Fibroblast of lung (primary cell): Measurements from ENCODE around the gene TFAM. TPM values are rescaled to one million over a fixed set of nuclear protein-coding genes. Genes with fewer than 3 reads are reported as not detected.
A peak's percentile ranks its signal among the peaks of the same experiment; 100 is the strongest.

ENCODE experiments used
- DNase-seq, 2 donors: peaks; one replicate each; pipeline versions ENCODE4 v3.0.0 to v3.0.0-alpha.2; 2010; ENCODE audit warnings: low read depth in 2 of 2
- H2AFZ ChIP-seq: 2 replicates; pipeline ENCODE4 v1.5.1; 2012; ENCODE audit warnings: low read length, control low read depth, inconsistent platforms
- H3K27ac ChIP-seq: 2 replicates; pipeline ENCODE4 v1.5.1; 2011; ENCODE audit warnings: low read length, control low read depth; ENCODE audit not compliant: insufficient read depth
- H3K27me3 ChIP-seq: 2 replicates; pipeline ENCODE4 v1.5.1; 2011; ENCODE audit warnings: mild to moderate bottlenecking, low read length; ENCODE audit not compliant: control insufficient read depth, insufficient read depth
- H3K36me3 ChIP-seq: 2 replicates; pipeline ENCODE4 v1.5.1; 2011; ENCODE audit warnings: low read length; ENCODE audit not compliant: control insufficient read depth, insufficient read depth
- H3K4me1 ChIP-seq: 2 replicates; pipeline ENCODE4 v1.5.1; 2011; ENCODE audit warnings: low read length; ENCODE audit not compliant: control insufficient read depth, insufficient read depth; ENCODE audit errors: extremely low read depth
- H3K4me2 ChIP-seq: 2 replicates; pipeline ENCODE4 v1.5.1; 2011; ENCODE audit warnings: low read length, control low read depth; ENCODE audit not compliant: insufficient read depth; ENCODE audit errors: extremely low read depth
- H3K4me3 ChIP-seq, 4 experiments: fragments of 200-600 bp in 1 of 4; sonication (generic) in 1 of 4; replicated peaks in 1 of 4; 2 replicates each; pipeline ENCODE4 v1.5.1; 2011 to 2016; ENCODE audit warnings: low read length in 4 of 4, low read depth in 3 of 4, mild to moderate bottlenecking in 3 of 4, control low read depth in 2 of 4, inconsistent platforms in 1 of 4, mixed read lengths in 1 of 4; ENCODE audit not compliant: insufficient read depth in 1 of 4; ENCODE audit errors: control extremely low read depth in 1 of 4
- H3K79me2 ChIP-seq: 2 replicates; pipeline ENCODE4 v1.5.1; 2012; ENCODE audit warnings: mild to moderate bottlenecking, low read length, inconsistent platforms; ENCODE audit not compliant: control insufficient read depth, insufficient read depth
- H3K9ac ChIP-seq: 2 replicates; pipeline ENCODE4 v1.5.1; 2011; ENCODE audit warnings: mild to moderate bottlenecking, low read length, control low read depth; ENCODE audit not compliant: insufficient read depth
- H3K9me3 ChIP-seq: 2 replicates; pipeline ENCODE4 v1.5.1; 2012; ENCODE audit warnings: low read depth, low read length; ENCODE audit not compliant: control insufficient read depth, insufficient read depth
- H4K20me1 ChIP-seq: 2 replicates; pipeline ENCODE4 v1.5.1; 2011; ENCODE audit warnings: low read length; ENCODE audit not compliant: control insufficient read depth, insufficient read depth; ENCODE audit errors: extremely low read depth
- EZH2 ChIP-seq: IDR thresholded peaks from 2 replicates; pipeline ENCODE4 v1.5.1; 2012; ENCODE audit warnings: low read length, control low read depth, mild to moderate bottlenecking; ENCODE audit errors: missing control alignments
- polyA plus RNA-seq, 2 donors: library from polyadenylated mRNA; depleted of rRNA in 1 of 2; stranded (reverse) in 1 of 2; unstranded in 1 of 2; fragments of >200 nt; gene quantifications; 2 replicates each; pipeline ENCODE4 v1.2.1, GENCODE V29; 2011 to 2012; ENCODE audit warnings: missing spikeins in 1 of 2
- total RNA-seq: library from RNA; depleted of rRNA; stranded (reverse); fragments of >200 nt; gene quantifications from 2 replicates; pipeline ENCODE4 v1.2.1, GENCODE V29; 2014
- TF ChIP-seq, protein P1 (sequence below), 2 donors: IDR thresholded peaks in 1 of 2; conservative IDR thresholded peaks in 1 of 2; 1 replicate in 1 of 2; 2 replicates in 1 of 2; pipeline ENCODE4 v1.5.1; 2011 to 2012; ENCODE audit warnings: low read length in 2 of 2, control low read depth in 1 of 2, inconsistent platforms in 1 of 2, low read depth in 1 of 2, mild to moderate bottlenecking in 1 of 2

TFAM gene
- total and polyA plus RNA-seq, 2 donors (not counting 1 experiment from before 2014, with no cell fraction given) = 14.9 to 21.1 TPM

DNA sequence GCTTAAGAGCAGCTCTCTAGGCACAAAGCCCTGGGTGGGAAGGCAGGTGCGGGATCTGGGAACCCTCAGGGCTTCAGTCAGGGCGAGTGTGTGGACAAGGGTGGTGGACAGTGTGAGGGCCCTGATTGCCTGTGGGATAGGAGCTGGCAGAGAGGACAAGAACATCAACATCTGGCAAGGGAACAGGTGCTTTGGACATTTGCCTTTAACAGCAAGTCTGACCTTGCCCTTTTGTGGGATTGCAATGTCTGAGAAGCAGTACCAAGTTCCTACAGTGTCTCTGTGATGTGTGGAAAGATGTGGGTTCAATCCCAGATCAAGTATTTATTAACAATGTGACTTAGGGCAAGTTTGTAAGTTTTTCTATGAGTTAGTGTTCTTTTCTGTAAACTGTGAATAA lies 46.7 kb downstream of the TFAM start:
- Histone ChIP-seq H3K79me2 (no peaks in the 10 kb centered on the region), H3K27ac (no peak overlapping the region), H3K4me3 (no peak overlapping the region), H3K36me3 (no peaks in the 10 kb centered on the region), H4K20me1 (no peaks in the 10 kb centered on the region), H3K9me3 (no peaks in the 10 kb centered on the region), H2AFZ (no peak overlapping the region), H3K9ac (no peak overlapping the region), H3K4me1 (peaks cover 8% of the 10 kb centered on the region), H3K27me3 (no peaks in the 10 kb centered on the region), H3K4me2 (no peak overlapping the region)
- peak; percentile 42 to 53 for DNase-seq
- TF ChIP-seq, protein P1, sequence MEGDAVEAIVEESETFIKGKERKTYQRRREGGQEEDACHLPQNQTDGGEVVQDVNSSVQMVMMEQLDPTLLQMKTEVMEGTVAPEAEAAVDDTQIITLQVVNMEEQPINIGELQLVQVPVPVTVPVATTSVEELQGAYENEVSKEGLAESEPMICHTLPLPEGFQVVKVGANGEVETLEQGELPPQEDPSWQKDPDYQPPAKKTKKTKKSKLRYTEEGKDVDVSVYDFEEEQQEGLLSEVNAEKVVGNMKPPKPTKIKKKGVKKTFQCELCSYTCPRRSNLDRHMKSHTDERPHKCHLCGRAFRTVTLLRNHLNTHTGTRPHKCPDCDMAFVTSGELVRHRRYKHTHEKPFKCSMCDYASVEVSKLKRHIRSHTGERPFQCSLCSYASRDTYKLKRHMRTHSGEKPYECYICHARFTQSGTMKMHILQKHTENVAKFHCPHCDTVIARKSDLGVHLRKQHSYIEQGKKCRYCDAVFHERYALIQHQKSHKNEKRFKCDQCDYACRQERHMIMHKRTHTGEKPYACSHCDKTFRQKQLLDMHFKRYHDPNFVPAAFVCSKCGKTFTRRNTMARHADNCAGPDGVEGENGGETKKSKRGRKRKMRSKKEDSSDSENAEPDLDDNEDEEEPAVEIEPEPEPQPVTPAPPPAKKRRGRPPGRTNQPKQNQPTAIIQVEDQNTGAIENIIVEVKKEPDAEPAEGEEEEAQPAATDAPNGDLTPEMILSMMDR (conservative IDR thresholded peaks at IDR 0.05 in 1 of 2, IDR thresholded peaks at IDR 0.05 in 1 of 2; ENCODE audit: low read depth in 1 of 2, low read length in 2 of 2) = no peak
- TF ChIP-seq EZH2 = no peak

DNA sequence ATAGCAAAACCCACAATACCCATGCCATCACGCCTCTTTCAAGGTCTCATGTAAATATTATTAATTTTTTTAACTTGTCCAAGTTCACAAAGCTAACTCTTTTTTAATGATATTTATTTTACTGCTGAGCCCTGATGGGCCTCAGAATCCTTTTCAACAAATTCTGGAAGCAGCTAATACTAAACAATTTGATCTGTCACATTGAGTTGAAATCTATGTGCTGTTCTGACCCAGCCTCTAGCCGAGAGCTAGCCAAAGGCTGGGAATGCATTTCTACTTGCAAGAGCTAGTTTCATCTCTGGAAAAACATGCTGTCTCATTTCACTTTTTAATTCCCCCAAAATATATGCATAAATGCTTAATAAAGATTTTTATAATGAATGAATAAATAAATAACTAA lies 47.9 kb downstream of the TFAM start:
- no peak for TF ChIP-seq EZH2
- TF ChIP-seq, protein P1 (conservative IDR thresholded peaks at IDR 0.05 in 1 of 2, IDR thresholded peaks at IDR 0.05 in 1 of 2; ENCODE audit: low read depth in 1 of 2, low read length in 2 of 2) = no peak
- H3K27ac ChIP-seq = no peak overlapping the region
- no peaks in the 10 kb centered on the region for H3K36me3 ChIP-seq
- H3K4me1 ChIP-seq = peaks cover 12% of the 10 kb centered on the region
- H3K9ac ChIP-seq = no peak overlapping the region
- no peak overlapping the region for H3K4me2 ChIP-seq
- H4K20me1 ChIP-seq = no peaks in the 10 kb centered on the region
- H3K9me3 ChIP-seq = no peaks in the 10 kb centered on the region
- H3K79me2 ChIP-seq = no peaks in the 10 kb centered on the region
- H2AFZ ChIP-seq = no peak overlapping the region
- H3K27me3 ChIP-seq = no peaks in the 10 kb centered on the region
- DNase-seq = no peak
- no peak overlapping the region for H3K4me3 ChIP-seq

DNA sequence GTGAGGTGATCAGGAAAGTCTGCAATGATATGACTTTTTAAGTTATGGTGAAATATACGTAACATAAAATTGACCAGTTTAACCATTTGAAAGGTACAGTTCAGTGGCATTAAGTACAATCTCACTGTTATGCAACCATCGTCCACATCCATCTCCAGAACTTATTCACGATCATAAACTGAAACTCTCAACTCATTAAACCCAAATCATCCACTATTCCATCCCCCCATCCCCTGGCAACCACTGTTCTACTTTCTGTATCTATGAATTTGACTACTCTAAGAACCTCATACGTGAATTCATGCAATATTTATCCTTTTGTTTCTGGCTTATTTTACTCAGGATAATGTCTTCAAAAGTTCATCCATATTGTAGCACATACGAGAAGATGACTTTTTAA lies 48.4 kb downstream of the TFAM start:
- DNase-seq = no peak
- H3K79me2 ChIP-seq = no peaks in the 10 kb centered on the region
- TF ChIP-seq, protein P1 (conservative IDR thresholded peaks at IDR 0.05 in 1 of 2, IDR thresholded peaks at IDR 0.05 in 1 of 2; ENCODE audit: low read depth in 1 of 2, low read length in 2 of 2) = no peak
- no peak for TF ChIP-seq EZH2
- no peak overlapping the region for H3K4me2 ChIP-seq
- H3K4me1 ChIP-seq = peaks cover 15% of the 10 kb centered on the region
- no peak overlapping the region for H3K9ac ChIP-seq
- no peaks in the 10 kb centered on the region for H3K36me3 ChIP-seq
- no peak overlapping the region for H3K4me3 ChIP-seq
- H2AFZ ChIP-seq = no peak overlapping the region
- H3K9me3 ChIP-seq = no peaks in the 10 kb centered on the region
- no peaks in the 10 kb centered on the region for H3K27me3 ChIP-seq
- no peak overlapping the region for H3K27ac ChIP-seq
- H4K20me1 ChIP-seq = no peaks in the 10 kb centered on the region
